HepG2 (cell line): ENCODE measurements around the gene IFI30. TPM values are rescaled to one million over a fixed set of nuclear protein-coding genes. Genes with fewer than 3 reads are reported as not detected.

ENCODE experiments used
- ATAD3A ChIP-seq: sonication (generic); formaldehyde crosslinking; IDR thresholded peaks from 2 replicates; pipeline ENCODE4 v1.4.0; 2020; ENCODE audit warnings: missing genetic modification reagents
- EEA1 ChIP-seq: sonication (generic); formaldehyde crosslinking; IDR thresholded peaks from 2 replicates; pipeline ENCODE4 v1.5.1; 2020; ENCODE audit warnings: mild to moderate bottlenecking, missing genetic modification reagents, borderline replicate concordance
- GABPB1 ChIP-seq: IDR thresholded peaks from 2 replicates; pipeline ENCODE4 v1.6.1; 2016; ENCODE audit warnings: mild to moderate bottlenecking, missing genetic modification reagents, moderate library complexity, missing compliant biosample characterization
- HCFC1 ChIP-seq: fragments of 150-350 bp; IDR thresholded peaks from 2 replicates; pipeline ENCODE4 v1.6.1; 2014; ENCODE audit warnings: low read depth, low read length
- KDM1A ChIP-seq: IDR thresholded peaks from 2 replicates; pipeline ENCODE4 v1.6.1; 2016; ENCODE audit warnings: missing compliant biosample characterization
- MED1 ChIP-seq: sonication (generic); formaldehyde crosslinking; IDR thresholded peaks from 2 replicates; pipeline ENCODE4 v1.4.0; 2020; ENCODE audit warnings: missing genetic modification reagents
- NCOR1 ChIP-seq: fragments of 200-600 bp; sonication (generic); IDR thresholded peaks from 2 replicates; pipeline ENCODE4 v1.7.0; 2017; ENCODE audit warnings: antibody characterized with exemption, low read length, borderline replicate concordance
- PHF8 ChIP-seq: sonication (generic); formaldehyde crosslinking; IDR thresholded peaks from 2 replicates; pipeline ENCODE4 v1.5.0; 2020; ENCODE audit warnings: missing genetic modification reagents
- TCF7L2 ChIP-seq: IDR thresholded peaks from 2 replicates; pipeline ENCODE4 v1.6.1; 2011; ENCODE audit warnings: mild to moderate bottlenecking, low read depth, low read length, moderate library complexity
- TEF ChIP-seq: sonication (generic); formaldehyde crosslinking; IDR thresholded peaks from 2 replicates; pipeline ENCODE4 v1.5.0; 2020; ENCODE audit warnings: missing genetic modification reagents
- TP53 ChIP-seq: sonication (generic); formaldehyde crosslinking; conservative IDR thresholded peaks from 2 replicates; pipeline ENCODE4 v1.4.0; 2020; ENCODE audit warnings: missing genetic modification reagents
- TRIM22 ChIP-seq: fragments of 450-650 bp; IDR thresholded peaks from 2 replicates; pipeline ENCODE4 v1.6.1; 2017
- YY1 ChIP-seq: IDR thresholded peaks from 2 replicates; pipeline ENCODE4 v1.6.1; 2011; ENCODE audit warnings: low read length, low read depth, moderate library complexity, mild to moderate bottlenecking; ENCODE audit not compliant: insufficient read depth, insufficient replicate concordance
- ZMAT3 ChIP-seq: sonication (generic); formaldehyde crosslinking; conservative IDR thresholded peaks from 2 replicates; pipeline ENCODE4 v1.7.0; 2021; ENCODE audit warnings: missing genetic modification reagents
- ZNF3 ChIP-seq: IDR thresholded peaks from 2 replicates; pipeline ENCODE4 v1.7.0; 2017; ENCODE audit warnings: inconsistent platforms
- ZNF343 ChIP-seq: sonication (generic); formaldehyde crosslinking; IDR thresholded peaks from 2 replicates; pipeline ENCODE4 v1.4.0; 2020; ENCODE audit warnings: mild to moderate bottlenecking, missing genetic modification reagents
- ZNF674 ChIP-seq: sonication (generic); formaldehyde crosslinking; IDR thresholded peaks from 2 replicates; pipeline ENCODE4 v1.5.0; 2020; ENCODE audit warnings: low read depth, mild to moderate bottlenecking, missing genetic modification reagents
- ZNF770 ChIP-seq: sonication (generic); formaldehyde crosslinking; IDR thresholded peaks from 2 replicates; pipeline ENCODE4 v1.5.0; 2020; ENCODE audit warnings: mild to moderate bottlenecking, missing genetic modification reagents
- ZNF790 ChIP-seq: sonication (generic); formaldehyde crosslinking; IDR thresholded peaks from 2 replicates; pipeline ENCODE4 v1.8.0; 2022; ENCODE audit warnings: missing genetic modification reagents, mild to moderate bottlenecking, borderline replicate concordance
- ZSCAN9 ChIP-seq: IDR thresholded peaks from 2 replicates; pipeline ENCODE4 v1.6.1; 2016; ENCODE audit warnings: borderline replicate concordance
- polyA plus RNA-seq, 8 experiments: library from polyadenylated mRNA; depleted of rRNA in 3 of 8; stranded (reverse) in 7 of 8; unstranded in 1 of 8; fragments of >200 nt; fragmentation: Illumina TruSeq in 4 of 8; extraction: Trizol in 4 of 8; gene quantifications; 2 replicates each; pipeline versions ENCODE4 v1.2.1 to v1.2.3, GENCODE V29; 2011 to 2016; ENCODE audit warnings: low read depth in 4 of 8, missing spikeins in 1 of 8, mixed read lengths in 1 of 8; ENCODE audit not compliant: insufficient read depth in 1 of 8
- total RNA-seq, 5 experiments: library from RNA; depleted of rRNA; stranded (reverse); fragments of >200 nt; fragmentation: Illumina TruSeq; extraction: Trizol; gene quantifications; 2 replicates each; pipeline ENCODE4 v1.2.3, GENCODE V29; 2016; ENCODE audit warnings: low read depth in 1 of 5
- TF ChIP-seq, protein P1 (sequence below): sonication (generic); formaldehyde crosslinking; IDR thresholded peaks from 2 replicates; pipeline ENCODE4 v1.9.0; 2021; ENCODE audit warnings: missing genetic modification reagents, borderline replicate concordance
- TF ChIP-seq, protein P2 (sequence below), 2 experiments: fragments of 450-650 bp in 1 of 2; sonication (generic) in 1 of 2; formaldehyde crosslinking; IDR thresholded peaks; 2 replicates each; pipeline versions ENCODE4 v1.5.0 to v1.8.0; 2020 to 2022; ENCODE audit warnings: mild to moderate bottlenecking in 1 of 2, missing genetic modification reagents in 1 of 2

IFI30 gene
- total and polyA plus RNA-seq, 2 of the 13 experiments (the other 11 are each of a cell fraction or from before 2014, with no cell fraction given) = 25.0 to 79.4 TPM

DNA sequence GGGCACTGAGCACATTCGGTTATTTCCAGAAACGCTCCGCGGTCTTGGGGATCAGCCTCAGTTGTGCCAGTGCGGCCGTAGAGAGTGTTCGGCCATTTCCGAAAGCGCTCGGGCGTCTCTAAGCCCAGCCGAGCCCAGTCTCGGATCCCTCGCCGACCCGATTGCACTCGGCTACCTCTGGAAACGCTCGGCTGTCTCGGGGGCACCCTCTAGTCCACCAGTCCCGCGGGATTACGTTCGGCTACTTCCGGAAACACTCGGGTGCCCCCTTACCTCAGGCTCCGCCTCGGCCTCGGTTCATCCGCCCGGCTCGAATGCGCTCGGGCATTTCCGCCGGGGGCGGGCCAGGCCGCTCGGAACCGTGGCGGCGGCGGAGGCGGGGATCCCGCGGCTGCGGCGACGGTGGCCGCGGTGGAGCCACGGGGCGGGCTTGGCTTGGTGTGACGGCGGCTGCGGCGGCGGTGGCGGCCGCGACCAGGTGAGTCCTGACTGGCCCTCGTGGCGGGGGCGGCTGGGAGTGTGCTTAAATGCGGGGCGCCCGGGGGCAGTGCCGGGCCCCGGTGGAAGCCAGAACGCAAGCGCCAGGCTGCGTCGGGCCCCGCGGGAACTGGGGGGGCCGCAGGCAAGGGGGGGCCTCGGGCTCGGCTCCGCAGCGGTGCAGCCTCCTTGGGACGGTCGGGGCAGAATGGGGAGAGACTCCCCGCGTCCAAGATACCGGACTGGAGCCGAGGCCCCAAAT lies 20.6 kb upstream of the IFI30 start, which contains the start of gene PIK3R2 (continued):
- peak; percentile 67 for TF ChIP-seq YY1
- no peak for TF ChIP-seq TP53 (CRISPR knock-in tag)
- TF ChIP-seq ZMAT3 (CRISPR knock-in tag) = peak; percentile 20; the same call in 1 of the 2 replicates
- TF ChIP-seq ZNF674 (CRISPR knock-in tag) = no peak
- TF ChIP-seq HCFC1 = 0 out of 2 replicates have a peak, but pooled peaks have one; percentile 5
- TF ChIP-seq ZNF770 (CRISPR knock-in tag) = peak; percentile 6; the same call in 1 of the 2 replicates
- TF ChIP-seq ZSCAN9 (CRISPR knock-in tag) = no peak
- no peak for TF ChIP-seq TEF (CRISPR knock-in tag)
- no peak for TF ChIP-seq ATAD3A (CRISPR knock-in tag)
- peak; percentile 18; the same call in 1 of the 2 replicates for TF ChIP-seq PHF8 (CRISPR knock-in tag)
- TF ChIP-seq ZNF790 (CRISPR knock-in tag) = no peak
- no peak for TF ChIP-seq NCOR1
- TF ChIP-seq KDM1A (CRISPR knock-in tag) = no peak
- TF ChIP-seq MED1 (CRISPR knock-in tag) = no peak
- no peak for TF ChIP-seq TCF7L2
- no peak for TF ChIP-seq TRIM22
- TF ChIP-seq, protein P1, sequence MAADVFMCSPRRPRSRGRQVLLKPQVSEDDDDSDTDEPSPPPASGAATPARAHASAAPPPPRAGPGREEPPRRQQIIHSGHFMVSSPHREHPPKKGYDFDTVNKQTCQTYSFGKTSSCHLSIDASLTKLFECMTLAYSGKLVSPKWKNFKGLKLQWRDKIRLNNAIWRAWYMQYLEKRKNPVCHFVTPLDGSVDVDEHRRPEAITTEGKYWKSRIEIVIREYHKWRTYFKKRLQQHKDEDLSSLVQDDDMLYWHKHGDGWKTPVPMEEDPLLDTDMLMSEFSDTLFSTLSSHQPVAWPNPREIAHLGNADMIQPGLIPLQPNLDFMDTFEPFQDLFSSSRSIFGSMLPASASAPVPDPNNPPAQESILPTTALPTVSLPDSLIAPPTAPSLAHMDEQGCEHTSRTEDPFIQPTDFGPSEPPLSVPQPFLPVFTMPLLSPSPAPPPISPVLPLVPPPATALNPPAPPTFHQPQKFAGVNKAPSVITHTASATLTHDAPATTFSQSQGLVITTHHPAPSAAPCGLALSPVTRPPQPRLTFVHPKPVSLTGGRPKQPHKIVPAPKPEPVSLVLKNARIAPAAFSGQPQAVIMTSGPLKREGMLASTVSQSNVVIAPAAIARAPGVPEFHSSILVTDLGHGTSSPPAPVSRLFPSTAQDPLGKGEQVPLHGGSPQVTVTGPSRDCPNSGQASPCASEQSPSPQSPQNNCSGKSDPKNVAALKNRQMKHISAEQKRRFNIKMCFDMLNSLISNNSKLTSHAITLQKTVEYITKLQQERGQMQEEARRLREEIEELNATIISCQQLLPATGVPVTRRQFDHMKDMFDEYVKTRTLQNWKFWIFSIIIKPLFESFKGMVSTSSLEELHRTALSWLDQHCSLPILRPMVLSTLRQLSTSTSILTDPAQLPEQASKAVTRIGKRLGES (CRISPR knock-in tag) = no peak
- peak; percentile 54; the same call in 1 of the 2 replicates for TF ChIP-seq GABPB1
- TF ChIP-seq EEA1 (CRISPR knock-in tag) = no peak
- TF ChIP-seq ZNF343 (CRISPR knock-in tag) = no peak
- no peak for TF ChIP-seq ZNF3 (CRISPR knock-in tag)
- TF ChIP-seq, protein P2, sequence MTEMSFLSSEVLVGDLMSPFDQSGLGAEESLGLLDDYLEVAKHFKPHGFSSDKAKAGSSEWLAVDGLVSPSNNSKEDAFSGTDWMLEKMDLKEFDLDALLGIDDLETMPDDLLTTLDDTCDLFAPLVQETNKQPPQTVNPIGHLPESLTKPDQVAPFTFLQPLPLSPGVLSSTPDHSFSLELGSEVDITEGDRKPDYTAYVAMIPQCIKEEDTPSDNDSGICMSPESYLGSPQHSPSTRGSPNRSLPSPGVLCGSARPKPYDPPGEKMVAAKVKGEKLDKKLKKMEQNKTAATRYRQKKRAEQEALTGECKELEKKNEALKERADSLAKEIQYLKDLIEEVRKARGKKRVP (CRISPR knock-in tag; IDR thresholded peaks at IDR 0.05) = no peak
